Hepatocyte (in vitro differentiated cells): ENCODE data around the gene LHFPL3. TPM values are rescaled to one million over a fixed set of nuclear protein-coding genes. Genes with fewer than 3 reads are reported as not detected.

Experiments used
- DNase-seq: peaks from one replicate; pipeline ENCODE4 v3.0.0-alpha.2; 2016; ENCODE audit warnings: low spot score
- H2AFZ ChIP-seq: fragments of 200-600 bp; sonication (generic); 2 replicates; pipeline ENCODE4 v1.6.0; 2016; ENCODE audit warnings: antibody characterized with exemption, mild to moderate bottlenecking
- H3K27ac ChIP-seq: fragments of 200-600 bp; sonication (generic); 2 replicates; pipeline ENCODE4 v1.5.1; 2016; ENCODE audit warnings: mild to moderate bottlenecking
- H3K27me3 ChIP-seq: fragments of 200-600 bp; sonication (generic); 2 replicates; pipeline ENCODE4 v1.6.1; 2016
- H3K36me3 ChIP-seq: fragments of 200-600 bp; sonication (generic); replicated peaks from 2 replicates; pipeline ENCODE4 v1.5.1; 2016; ENCODE audit warnings: low read depth; ENCODE audit not compliant: insufficient read depth
- H3K4me1 ChIP-seq: fragments of 200-600 bp; sonication (generic); 2 replicates; pipeline ENCODE4 v1.5.1; 2016; ENCODE audit warnings: mild to moderate bottlenecking, moderate library complexity; ENCODE audit not compliant: insufficient read depth
- H3K4me2 ChIP-seq: fragments of 200-600 bp; sonication (generic); 2 replicates; pipeline ENCODE4 v1.6.0; 2016
- H3K4me3 ChIP-seq: fragments of 200-600 bp; sonication (generic); 2 replicates; pipeline ENCODE4 v1.5.1; 2016; ENCODE audit warnings: mild to moderate bottlenecking
- H3K79me2 ChIP-seq: fragments of 200-600 bp; sonication (generic); 2 replicates; pipeline ENCODE4 v1.6.0; 2017; ENCODE audit warnings: mild to moderate bottlenecking
- H3K9me2 ChIP-seq: fragments of 200-600 bp; sonication (generic); replicated peaks from 2 replicates; pipeline ENCODE4 v1.6.0; 2017; ENCODE audit warnings: mild to moderate bottlenecking; ENCODE audit not compliant: insufficient read depth
- H3K9me3 ChIP-seq: fragments of 200-600 bp; sonication (generic); 2 replicates; pipeline ENCODE4 v1.5.1; 2016; ENCODE audit warnings: low read depth, mild to moderate bottlenecking
- H4K20me1 ChIP-seq: fragments of 200-600 bp; sonication (generic); 2 replicates; pipeline ENCODE4 v1.6.0; 2016; ENCODE audit warnings: mild to moderate bottlenecking; ENCODE audit not compliant: insufficient read depth, poor library complexity, severe bottlenecking
- EZH2 ChIP-seq: fragments of 200-600 bp; sonication (generic); IDR thresholded peaks from 2 replicates; pipeline ENCODE4 v1.6.1; 2016; ENCODE audit warnings: antibody characterized with exemption, mild to moderate bottlenecking, borderline replicate concordance
- EZH2phosphoT487 ChIP-seq: fragments of 200-600 bp; sonication (generic); IDR thresholded peaks from one replicate; pipeline ENCODE4 v1.6.1; 2018; ENCODE audit warnings: antibody characterized with exemption, mild to moderate bottlenecking, low read depth, moderate library complexity; ENCODE audit not compliant: unreplicated experiment, severe bottlenecking
- WGBS: methylation state at CpG from one replicate; pipeline ENCODE4 v1.1.6; 2016; ENCODE audit warnings: low lambda C conversion rate; ENCODE audit errors: missing lambda C conversion rate; 5-methylcytosine and 5-hydroxymethylcytosine counted together
- polyA plus RNA-seq: library from polyadenylated mRNA; unstranded; fragments of >200 nt; fragmentation: Nextera tagmentation; extraction: Ambion mirVana; gene quantifications from 2 replicates; pipeline ENCODE4 v1.2.1, GENCODE V29; 2016
- total RNA-seq: library from RNA; depleted of rRNA; stranded (reverse); fragments of >200 nt; gene quantifications from 2 replicates; pipeline ENCODE4 v1.2.3, GENCODE V29; 2014
- TF ChIP-seq, protein P1 (sequence below): fragments of 200-600 bp; sonication (generic); IDR thresholded peaks from 2 replicates; pipeline ENCODE4 v1.5.1; 2016; ENCODE audit warnings: antibody characterized with exemption, mild to moderate bottlenecking; ENCODE audit not compliant: poor library complexity

Gene LHFPL3
- total and polyA plus RNA-seq, 2 experiments from 2014 or later, result not detected

DNA sequence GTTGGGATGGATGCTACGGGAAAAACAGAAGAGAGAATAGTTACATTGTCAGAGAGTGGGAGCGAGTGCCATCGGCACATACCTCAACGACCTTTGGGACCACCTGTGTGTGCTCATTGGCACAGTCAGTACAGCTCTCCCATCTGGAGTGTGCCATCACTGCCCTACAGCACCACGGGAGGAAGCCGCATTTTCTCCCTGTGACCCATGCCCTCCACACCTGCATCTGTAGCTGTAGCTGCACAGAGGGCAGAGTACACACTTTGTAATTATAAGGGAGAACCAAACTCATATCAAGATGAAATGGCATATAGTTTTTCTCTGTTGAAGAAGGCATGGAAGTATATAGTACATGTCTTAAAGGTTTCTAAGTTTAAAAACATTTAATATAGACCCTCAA lies 207.4 kb downstream of the LHFPL3 start:
- Histone ChIP-seq H3K4me1 (no peaks in the 10 kb centered on the region), H3K27ac (no peak overlapping the region), H3K27me3 (no peaks in the 10 kb centered on the region), H3K9me3 (no peaks in the 10 kb centered on the region), H3K36me3 (no peaks in the 10 kb centered on the region), H2AFZ (no peak overlapping the region), H4K20me1 (no peaks in the 10 kb centered on the region), H3K9me2 (no peaks in the 10 kb centered on the region), H3K79me2 (no peaks in the 10 kb centered on the region), H3K4me2 (no peak overlapping the region), H3K4me3 (no peak overlapping the region)
- no peak for DNase-seq
- 81% methylated on average over 6 of the region's 6 CpGs for whole genome bisulfite sequencing
- TF ChIP-seq EZH2 (no peak), EZH2phosphoT487 (no peak)
- TF ChIP-seq, protein P1, sequence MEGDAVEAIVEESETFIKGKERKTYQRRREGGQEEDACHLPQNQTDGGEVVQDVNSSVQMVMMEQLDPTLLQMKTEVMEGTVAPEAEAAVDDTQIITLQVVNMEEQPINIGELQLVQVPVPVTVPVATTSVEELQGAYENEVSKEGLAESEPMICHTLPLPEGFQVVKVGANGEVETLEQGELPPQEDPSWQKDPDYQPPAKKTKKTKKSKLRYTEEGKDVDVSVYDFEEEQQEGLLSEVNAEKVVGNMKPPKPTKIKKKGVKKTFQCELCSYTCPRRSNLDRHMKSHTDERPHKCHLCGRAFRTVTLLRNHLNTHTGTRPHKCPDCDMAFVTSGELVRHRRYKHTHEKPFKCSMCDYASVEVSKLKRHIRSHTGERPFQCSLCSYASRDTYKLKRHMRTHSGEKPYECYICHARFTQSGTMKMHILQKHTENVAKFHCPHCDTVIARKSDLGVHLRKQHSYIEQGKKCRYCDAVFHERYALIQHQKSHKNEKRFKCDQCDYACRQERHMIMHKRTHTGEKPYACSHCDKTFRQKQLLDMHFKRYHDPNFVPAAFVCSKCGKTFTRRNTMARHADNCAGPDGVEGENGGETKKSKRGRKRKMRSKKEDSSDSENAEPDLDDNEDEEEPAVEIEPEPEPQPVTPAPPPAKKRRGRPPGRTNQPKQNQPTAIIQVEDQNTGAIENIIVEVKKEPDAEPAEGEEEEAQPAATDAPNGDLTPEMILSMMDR, result no peak

DNA sequence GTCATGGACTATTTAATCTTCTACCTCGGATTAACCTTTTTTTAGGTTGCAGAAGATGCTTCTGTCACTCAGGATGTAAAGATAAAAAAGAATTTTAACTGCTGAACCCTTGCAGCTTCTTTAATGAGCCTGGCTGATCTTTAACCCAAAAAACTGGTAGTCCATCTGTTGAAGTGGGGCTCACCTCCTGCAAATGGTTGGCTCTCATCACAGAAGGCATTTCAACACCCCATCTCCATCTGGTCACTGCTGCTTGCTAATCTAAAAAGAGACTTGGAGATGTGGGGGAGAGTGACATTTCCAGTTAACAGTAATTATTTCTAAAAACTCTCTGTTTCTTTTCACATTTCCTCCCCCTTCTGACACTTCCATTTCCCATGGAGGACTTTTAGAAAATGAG lies 208.6 kb downstream of the LHFPL3 start:
- no peaks in the 10 kb centered on the region for H3K27me3 ChIP-seq
- TF ChIP-seq, protein P1, result no peak
- TF ChIP-seq EZH2 (no peak), EZH2phosphoT487 (no peak)
- no peaks in the 10 kb centered on the region for H3K79me2 ChIP-seq
- H2AFZ ChIP-seq, result no peak overlapping the region
- H3K9me2 ChIP-seq, result no peaks in the 10 kb centered on the region
- H3K4me3 ChIP-seq, result no peak overlapping the region
- WGBS, result 11% methylated on average over 1 of the region's 1 CpG
- H3K9me3 ChIP-seq, result no peaks in the 10 kb centered on the region
- no peak overlapping the region for H3K27ac ChIP-seq
- H3K4me2 ChIP-seq, result no peak overlapping the region
- no peak for DNase-seq
- H3K36me3 ChIP-seq, result no peaks in the 10 kb centered on the region
- H4K20me1 ChIP-seq, result no peaks in the 10 kb centered on the region
- H3K4me1 ChIP-seq, result no peaks in the 10 kb centered on the region

DNA sequence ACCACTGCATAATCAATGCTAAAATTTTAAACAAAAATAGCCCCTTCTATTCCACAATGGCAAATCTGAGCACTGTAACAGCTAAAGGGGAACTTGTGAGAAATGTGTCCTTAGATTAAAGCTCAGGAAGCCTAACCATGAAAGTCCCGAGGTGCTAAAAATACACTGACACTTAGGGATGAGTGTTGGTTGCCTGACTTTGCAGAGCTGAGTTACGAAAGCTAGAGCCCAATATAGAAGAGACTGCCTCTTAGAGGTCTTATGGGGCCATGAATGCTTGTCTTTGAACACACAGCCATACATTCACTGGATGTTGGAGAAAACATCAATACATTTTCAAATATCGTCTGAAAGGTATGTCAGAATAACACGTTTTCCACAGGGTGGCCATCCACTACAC lies 209.7 kb downstream of the LHFPL3 start:
- Histone ChIP-seq H3K9me3 (no peaks in the 10 kb centered on the region), H3K9me2 (no peaks in the 10 kb centered on the region), H3K27me3 (no peaks in the 10 kb centered on the region), H3K36me3 (no peaks in the 10 kb centered on the region), H2AFZ (no peak overlapping the region), H3K79me2 (no peaks in the 10 kb centered on the region), H3K4me1 (no peaks in the 10 kb centered on the region), H3K4me3 (no peak overlapping the region), H3K4me2 (no peak overlapping the region), H4K20me1 (no peaks in the 10 kb centered on the region), H3K27ac (no peak overlapping the region)
- DNase-seq, result no peak
- TF ChIP-seq, protein P1, result no peak
- 64% methylated on average over 4 of the region's 4 CpGs for WGBS

DNA sequence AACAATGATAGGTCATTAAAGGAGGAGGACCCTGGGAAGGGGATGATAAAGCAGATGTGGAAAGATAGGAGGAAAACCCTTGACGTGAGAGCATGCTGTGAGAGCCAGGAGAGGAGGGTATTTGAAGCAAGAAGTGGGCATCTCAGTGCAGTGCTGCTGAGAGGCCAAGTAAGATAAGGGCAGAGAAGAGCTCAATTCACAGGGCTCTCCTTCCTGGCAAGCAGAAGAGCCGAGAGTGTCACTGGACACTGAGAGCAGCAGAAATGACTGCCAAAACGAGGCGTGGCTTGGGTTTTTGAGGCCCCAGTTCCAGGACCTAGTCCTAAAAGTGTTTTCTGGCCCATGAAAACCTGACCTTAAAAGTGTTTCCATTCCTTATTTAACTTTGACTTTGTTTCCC lies 213.5 kb downstream of the LHFPL3 start:
- no peaks in the 10 kb centered on the region for H3K9me2 ChIP-seq
- H3K9me3 ChIP-seq, result no peaks in the 10 kb centered on the region
- H3K4me1 ChIP-seq, result no peaks in the 10 kb centered on the region
- DNase-seq, result no peak
- no peaks in the 10 kb centered on the region for H3K36me3 ChIP-seq
- H3K27me3 ChIP-seq, result no peaks in the 10 kb centered on the region
- WGBS, result 76% methylated on average over 4 of the region's 4 CpGs
- H3K4me2 ChIP-seq, result no peak overlapping the region
- no peak overlapping the region for H3K27ac ChIP-seq
- no peak for TF ChIP-seq EZH2phosphoT487
- TF ChIP-seq, protein P1, result no peak
- TF ChIP-seq EZH2, result no peak
- H3K4me3 ChIP-seq, result no peak overlapping the region
- no peaks in the 10 kb centered on the region for H3K79me2 ChIP-seq
- H2AFZ ChIP-seq, result no peak overlapping the region
- no peaks in the 10 kb centered on the region for H4K20me1 ChIP-seq
